ENCODE data around the gene CHST11.

CHST11 gene

DNA sequence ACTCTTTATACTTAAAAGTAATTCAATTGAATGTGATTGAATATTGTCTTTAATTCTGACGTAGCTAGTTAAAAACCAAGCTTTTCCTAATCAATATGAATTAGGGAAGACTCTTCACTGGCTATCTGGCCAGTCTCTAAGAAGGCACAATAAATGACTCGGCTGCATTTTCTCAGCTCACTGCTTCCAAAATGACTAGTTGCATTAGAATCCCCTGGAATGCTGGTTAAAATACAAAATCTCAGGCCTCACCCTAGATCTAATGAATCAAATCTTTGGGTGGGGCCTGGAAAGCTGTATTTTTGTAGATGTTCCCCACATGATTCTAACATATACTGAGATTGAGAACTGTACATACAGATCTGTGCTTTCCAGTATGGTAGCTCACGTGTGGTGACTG is 242.1 kb downstream of the CHST11 start:
- no peak for DNase-seq (ENCODE audit: low read depth)

DNA sequence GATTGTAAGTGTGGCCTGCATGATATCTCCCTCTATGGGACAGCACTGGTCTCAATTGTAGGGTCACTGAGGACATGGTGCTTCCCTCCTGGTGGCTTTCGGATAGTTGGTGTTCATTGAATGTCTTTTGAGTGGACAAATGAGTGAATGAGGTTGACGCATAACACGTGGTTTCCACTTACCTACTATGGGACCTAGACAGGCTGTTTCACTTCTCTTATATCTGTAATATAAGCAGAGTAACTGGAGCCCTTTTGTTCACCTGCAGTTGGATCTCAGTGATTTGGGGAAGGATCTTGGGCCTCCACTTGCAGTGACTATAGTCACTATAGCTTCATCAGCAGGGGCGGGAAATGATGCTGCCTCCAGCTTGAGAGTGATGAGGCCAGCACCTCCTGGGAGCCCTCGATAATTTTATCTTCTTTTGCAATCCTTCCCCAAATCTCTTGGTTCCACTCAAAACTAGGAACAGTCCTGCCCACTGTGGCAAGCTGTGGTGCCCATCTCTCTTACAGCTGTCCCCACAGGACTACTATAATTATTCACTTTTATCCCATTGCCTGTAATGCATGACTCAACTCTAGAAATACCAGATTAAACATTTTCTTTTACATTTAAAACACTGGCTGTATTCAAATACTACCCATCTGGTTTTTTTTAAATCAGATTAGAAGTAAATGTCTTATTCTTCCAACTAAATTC is 242.9 kb downstream of the CHST11 start:
- no peak for DNase-seq (ENCODE audit: low read depth)

DNA sequence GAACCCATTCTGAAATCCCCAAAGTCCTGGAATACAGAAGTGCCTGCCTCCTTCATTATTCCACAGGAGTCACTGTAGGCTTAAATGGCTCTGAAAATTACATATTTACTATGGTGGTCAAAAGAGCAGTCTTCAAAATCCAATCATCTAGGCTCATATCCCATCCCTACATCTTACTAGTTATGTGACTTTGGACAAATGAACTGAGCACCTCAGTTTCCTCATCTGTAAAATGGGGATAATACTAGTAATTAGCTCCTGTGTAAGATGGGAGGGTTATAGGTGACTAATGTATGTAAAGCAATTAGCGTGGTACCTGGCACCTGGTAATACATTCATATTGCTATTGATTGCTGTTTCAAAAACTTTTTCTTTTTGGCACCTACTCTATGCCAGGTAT is 243.6 kb downstream of the CHST11 start:
- DNase-seq (ENCODE audit: low read depth), result no peak

DNA sequence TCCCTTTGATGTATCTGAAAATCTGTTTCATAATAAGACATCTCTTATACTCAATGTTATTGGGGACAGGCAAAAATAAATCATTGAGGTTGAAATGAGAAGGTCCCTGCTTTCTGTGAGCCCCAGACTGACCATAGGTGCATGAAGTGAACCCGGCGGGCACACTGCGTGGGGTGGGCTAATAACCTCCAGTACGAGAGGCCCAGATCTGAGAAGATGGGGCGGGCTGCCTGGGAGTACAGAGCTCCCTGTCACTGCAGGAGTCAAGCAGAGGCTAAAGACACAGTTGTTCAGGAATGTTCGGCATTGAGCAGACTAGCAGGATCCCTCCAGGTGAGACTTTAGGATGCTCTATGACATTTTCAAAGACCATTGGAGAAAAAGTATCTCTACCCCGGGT is 244.6 kb downstream of the CHST11 start:
- no peak for DNase-seq (ENCODE audit: low read depth)

DNA sequence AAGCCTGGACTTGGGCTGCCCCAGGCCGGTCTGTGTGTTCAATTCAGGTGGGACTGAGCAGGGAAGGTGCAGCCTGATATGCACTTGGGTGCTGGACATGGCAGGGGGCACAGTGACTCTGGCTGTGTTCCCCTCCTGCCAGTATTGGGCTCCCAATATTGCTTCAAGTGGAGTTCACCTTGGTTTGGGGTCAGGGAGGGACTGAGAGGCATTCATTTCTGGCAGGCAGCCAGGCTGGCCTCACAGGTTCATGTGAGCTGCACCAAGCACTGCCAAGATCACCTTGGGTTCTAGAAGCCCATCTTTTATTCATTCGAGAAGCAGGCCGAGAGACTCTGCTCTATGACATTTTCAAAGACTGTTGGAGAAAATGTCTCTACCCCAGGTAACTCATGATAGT is 245.0 kb downstream of the CHST11 start:
- no peak for DNase-seq (ENCODE audit: low read depth)

DNA sequence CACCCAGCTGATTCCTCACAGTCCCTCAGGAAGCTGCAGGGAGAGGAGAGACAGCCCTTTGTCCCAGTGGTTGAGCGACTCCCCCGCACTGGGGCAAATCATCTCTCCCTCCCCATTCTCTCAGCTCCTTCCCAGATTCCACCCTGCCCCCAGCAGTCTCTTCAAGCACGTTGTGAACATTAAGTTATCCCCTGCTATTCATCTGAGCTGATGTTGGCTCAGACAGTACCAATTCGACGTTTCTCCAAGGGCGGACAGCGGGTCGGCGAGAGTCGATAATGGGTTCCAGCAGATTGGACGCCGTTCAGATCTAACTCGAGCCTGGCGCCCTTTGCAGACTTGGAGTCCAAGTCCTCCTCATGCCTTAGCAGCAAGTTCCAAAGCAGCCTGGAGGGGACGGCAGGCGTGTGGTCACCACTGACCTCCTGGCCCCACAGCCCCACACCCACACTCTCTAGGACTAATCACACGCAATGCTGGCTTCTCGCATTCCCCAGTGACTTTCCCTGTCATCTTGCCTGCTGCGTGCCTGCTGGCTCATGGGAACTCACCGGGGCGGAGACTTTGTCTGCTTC is 245.9 kb downstream of the CHST11 start:
- DNase-seq (ENCODE audit: low read depth), result peak; percentile 40

DNA sequence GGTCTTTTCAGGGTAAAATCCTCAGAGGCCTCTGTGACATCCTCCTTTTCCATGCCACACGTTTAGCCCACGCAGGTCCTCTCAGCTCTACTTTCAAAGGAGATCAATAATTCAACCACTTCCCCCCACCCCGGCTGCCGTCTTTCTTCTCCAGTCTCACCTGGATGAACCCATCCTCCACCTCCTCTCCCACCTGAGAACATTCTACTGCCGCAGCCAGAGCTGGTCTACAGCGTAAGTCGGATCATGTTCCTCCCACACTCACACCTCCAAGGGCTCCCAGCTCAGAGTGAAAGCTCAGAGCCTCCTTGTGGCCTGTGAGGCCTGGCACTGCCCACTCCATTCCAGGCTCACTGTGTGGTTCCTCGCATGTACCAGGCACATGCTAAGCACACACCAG is 246.6 kb downstream of the CHST11 start:
- no peak for DNase-seq (ENCODE audit: low read depth)

DNA sequence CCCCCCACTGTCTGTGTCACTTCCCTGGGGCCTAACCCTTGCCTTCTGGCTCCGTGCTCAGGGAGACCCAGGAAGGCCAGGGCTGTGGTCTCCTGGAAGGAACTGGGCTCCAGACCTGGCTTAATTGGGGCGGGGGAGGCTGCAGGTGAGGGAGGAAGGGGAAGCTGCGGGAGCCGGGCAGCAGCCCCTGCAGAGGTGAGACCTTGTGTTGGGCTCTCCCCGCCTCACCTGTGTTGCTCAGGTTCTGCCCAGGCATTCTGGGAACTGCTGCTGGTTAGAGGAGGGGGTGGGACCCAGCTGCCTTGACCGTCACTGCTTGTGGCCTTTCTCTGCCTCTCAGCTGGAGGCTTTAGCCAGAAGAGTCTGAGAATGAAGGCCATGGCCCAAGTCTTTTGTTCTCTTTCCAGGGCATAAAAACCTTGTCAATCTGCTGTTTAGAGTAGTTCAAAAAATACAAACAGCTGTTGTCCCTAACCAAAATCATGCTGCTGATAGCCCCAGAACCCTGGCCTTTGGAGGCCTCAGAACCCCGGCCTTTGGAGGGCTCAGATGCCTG is 247.6 kb downstream of the CHST11 start:
- DNase-seq (ENCODE audit: low read depth), result no peak

DNA sequence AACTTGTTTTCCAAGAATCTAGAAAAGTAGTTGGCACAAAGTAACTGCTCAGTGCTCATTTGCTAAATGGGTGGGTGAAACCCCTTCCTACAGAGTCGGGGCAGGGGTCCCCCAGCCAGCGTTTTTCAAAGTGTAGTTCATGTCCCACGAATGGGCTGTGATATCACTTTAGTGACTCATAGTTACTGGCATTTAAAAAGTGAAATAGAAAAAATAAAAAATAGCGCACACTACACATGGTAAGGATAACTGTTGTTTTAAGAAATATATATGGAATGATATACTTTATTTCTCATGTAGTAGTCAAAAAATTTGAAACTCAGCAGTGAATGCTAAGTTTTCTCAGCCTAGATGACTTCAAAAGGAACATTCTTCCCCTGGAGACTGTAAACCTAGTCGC is 250.4 kb downstream of the CHST11 start:
- peak; percentile 23 for DNase-seq (ENCODE audit: low read depth)

DNA sequence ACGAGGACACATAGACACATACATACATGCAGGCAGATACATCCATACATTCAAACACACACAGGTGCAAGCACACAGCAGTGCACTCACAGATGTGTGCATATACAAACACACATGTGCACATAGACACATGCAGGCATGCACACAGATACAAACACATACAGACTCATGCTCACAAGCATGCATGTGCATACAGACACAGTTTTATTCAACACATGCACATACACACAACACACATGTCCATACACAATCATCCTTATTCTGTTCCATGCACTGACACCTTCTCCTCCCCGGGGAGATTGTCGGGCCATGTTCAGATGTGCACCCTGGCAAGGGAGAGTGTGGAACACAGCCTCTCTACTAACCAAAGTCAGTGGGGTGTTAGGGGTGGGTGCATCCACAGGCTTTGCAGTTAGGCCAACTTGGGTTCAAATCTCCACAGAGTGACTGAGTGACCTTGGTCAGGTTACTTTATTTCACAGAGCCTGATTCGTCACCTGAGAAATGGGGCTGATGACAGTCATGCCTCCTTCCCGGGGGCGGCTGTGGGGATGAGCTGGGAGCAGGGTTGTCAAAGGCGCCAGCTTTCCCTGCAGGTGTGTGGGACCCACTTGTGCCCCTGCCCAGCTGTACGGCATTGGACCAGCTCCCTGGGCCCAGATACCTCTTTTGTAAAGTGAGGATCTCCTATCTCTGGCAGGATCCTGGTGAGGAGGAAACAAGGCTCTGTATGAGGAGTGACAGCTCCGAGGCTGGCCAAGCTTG is 251.2 kb downstream of the CHST11 start:
- no peak for DNase-seq (ENCODE audit: low read depth)

DNA sequence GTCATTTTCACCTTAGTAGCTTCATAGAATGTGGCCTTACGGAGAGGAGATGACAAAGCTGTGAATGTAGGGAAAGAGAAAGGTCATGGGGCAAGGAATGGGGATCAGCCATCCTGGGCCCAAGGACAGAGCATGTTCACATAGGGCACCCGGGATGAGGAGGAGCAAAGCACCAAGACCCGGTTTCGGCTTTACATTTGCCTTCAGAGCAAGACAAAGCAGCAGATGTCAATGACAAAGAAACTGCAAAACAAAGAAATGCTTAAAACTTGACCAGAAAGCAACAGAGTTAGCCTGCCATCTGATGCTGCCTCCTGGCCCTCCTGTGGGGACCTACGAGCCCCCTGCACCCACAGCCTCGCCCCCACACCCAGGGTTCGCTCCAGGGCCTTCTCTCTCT is 252.1 kb downstream of the CHST11 start:
- DNase-seq (ENCODE audit: low read depth), result no peak

DNA sequence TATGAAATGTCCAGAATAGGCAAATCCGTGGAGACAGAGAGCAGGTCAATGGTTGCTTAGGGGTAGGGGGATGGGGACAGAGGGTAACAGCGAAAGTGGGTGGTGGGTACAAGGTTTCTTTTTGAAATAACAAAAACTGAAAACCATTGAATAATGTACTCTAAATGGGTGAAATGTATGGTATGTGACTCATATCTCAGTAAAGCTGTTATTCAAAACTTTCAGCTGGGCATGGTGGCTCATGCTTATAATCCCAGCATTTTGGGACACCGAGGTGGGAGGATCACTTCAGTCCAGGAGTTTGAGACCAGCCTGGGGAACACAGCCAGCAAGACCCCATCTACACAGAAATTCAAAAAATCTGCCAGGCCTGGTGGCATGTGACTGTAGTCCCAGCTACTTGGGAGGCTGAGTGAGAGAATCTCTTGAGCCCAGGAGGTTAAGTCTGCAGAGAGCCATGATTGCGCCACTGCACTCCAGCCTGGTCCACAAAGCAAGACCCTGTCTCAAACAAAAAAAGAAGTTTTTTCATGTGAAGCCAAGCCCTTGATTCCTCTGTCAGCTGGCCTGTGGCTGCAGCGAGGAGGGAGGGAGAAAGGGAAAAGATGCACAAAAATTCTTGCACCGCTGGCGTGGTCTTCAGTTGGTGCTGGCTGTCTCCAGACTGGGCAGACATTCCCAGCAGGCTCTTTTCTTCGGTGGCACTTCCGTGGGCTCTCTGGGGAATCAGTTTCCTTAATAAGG is 253.1 kb downstream of the CHST11 start:
- DNase-seq (ENCODE audit: low read depth), result peak; percentile 19

DNA sequence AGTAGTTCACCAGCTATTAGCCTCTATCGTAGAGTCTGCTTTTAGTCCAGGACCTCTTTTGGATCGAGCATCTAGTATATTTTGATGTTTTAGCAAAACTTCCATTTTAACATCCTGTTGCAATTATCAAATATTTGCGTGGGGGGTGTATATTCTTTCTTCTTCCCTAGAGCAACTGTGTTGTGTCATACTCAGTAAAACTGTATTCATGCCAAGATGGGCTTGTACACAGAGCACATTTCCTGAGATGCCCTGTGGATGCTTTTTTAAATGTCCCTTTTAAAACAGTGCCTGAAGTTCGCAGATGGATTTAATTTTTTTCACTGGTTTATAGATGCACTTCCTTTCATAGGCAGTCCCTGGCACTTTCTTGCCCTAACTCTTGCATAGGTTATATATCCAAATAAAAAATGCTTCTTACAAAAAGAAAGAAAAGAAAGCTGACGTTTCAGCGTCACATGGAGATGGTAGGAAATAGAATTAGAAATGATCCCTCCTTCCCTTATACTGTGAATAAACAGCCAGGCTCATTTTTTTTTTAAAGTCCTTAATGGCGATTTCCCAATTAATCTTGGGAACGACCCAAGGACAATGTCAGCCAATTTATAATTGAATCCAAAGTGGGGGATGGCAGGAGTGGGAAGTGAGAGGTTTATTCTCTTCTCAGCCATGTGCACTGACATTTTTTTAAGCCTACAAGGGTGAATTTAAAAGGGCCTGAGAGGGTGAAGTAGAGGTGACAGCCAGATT is 254.4 kb downstream of the CHST11 start:
- peak; percentile 59 for DNase-seq (ENCODE audit: low read depth)

DNA sequence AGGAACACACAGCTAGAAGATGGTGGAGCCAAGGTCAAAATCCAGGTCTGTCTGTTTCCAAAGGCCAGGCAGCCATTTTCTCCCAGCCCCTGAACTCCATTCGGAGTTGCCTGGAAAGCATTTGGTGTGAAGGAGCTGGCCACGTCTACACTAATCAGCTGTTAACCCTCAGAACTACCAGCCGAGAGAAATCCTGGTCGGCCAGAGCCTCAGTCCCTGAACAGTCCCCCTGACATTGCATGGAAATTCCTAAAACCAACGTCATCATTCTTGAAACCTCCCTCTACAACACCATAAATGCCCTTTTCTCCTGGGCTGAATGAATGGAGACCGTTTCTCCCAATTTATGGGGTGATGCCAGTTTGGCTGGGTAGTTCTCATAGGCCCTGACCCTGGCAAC is 255.7 kb downstream of the CHST11 start:
- DNase-seq (ENCODE audit: low read depth), result no peak

DNA sequence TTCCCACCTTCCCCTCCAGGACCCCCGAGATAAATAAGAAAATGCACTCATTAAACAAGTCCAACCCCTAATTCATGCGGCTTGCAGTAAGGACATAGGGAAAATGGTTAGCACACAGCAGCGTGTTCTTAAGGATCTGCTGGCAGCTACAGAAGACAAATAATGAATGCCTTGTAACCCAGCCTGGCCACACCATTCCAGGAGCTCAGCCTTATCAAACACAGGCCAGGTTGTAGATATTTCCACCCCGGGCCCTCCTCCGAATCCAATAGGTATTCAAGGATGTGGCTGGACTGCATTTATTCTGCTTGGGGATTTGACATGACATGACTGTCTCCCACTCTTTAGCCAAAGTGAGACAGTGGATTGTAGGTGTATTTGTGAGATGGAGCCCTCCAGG is 256.2 kb downstream of the CHST11 start:
- DNase-seq (ENCODE audit: low read depth), result no peak

DNA sequence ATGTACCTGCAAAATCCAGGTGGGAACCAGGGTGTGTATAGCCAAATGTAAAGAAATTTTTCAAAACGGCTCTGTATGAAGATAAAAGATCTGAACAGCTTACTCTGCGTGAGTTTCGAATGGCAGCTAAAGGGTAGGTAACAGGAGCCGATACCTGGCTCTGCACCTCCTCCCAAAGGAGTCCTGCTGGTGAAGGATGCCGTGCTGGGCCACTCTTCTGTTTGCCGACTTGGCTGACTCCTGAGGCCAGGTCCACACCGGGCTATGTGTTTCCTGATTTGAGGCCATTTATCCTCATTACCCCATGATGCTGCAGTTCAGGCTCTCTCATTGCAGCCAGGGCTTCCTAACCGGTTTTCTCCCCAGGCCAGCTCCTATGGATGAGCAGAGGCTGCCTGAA is 256.7 kb downstream of the CHST11 start:
- DNase-seq (ENCODE audit: low read depth), result no peak

DNA sequence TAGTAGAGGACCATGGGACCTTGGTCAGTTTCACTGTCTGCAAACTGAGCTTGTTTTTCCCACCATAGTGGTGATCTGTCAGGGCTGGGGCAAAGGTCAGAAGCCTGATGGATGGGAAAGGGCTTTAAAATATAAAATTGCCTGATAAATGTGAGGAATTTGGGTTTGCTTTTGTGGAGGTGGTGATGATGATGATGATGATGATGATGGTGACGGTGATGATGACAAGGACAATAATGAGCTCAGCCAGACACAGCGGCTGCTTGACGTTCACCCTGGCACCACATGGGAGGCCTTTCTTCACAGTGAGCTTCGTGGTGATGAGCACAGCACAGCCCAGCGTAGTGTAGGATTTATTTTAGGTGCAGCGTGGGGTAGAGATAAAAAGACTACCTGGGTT is 257.6 kb downstream of the CHST11 start:
- no peak for DNase-seq (ENCODE audit: low read depth)

DNA sequence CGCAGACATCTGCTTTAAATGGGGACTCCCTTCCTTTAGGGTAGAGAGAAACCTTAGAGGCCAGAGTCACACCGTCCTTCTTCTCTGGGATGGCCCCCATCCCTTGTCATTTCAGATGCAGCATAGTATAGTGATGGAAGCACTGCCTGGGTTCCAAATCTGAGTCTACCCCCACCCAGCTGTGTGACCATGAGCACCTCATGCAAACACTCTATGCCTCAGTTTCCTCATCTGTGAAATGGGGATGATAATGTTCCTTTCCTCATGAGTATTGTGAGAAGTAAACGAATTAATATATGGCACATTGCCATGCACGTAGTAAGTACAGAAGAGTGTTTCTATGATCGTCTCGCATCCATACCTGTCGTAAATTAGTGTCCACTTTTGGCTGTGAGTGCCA is 259.4 kb downstream of the CHST11 start:
- no peak for DNase-seq (ENCODE audit: low read depth)

DNA sequence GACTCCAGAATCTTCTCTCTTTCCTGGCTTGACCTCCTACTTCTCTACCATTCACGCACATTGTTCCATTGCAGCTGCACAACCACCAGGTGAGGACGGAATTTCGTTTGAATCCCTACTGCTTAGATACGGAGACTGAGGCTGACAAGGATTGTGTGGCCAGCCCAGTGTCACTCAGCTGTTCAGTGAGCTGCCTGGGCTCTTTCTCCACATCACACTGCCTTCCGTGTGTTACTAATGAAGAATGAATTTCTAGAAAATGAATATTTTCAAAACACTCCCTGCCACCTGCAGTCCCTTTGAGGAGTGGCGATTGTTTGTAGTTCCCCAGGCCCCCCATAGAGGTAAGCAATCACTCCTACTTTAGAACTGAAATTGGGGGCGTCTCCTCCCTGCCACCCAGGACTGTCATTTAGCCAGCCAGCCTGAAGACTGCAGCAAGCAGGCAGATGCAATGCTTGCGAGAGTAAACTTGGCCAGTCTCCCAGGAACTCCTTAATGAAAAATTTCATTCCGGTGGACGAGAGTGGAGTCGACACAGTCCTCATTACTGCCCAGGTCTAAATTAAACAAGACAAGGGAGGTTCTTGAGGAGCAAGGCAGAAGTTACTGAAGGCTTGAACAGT is 261.7 kb downstream of the CHST11 start:
- DNase-seq (ENCODE audit: low read depth), result no peak

DNA sequence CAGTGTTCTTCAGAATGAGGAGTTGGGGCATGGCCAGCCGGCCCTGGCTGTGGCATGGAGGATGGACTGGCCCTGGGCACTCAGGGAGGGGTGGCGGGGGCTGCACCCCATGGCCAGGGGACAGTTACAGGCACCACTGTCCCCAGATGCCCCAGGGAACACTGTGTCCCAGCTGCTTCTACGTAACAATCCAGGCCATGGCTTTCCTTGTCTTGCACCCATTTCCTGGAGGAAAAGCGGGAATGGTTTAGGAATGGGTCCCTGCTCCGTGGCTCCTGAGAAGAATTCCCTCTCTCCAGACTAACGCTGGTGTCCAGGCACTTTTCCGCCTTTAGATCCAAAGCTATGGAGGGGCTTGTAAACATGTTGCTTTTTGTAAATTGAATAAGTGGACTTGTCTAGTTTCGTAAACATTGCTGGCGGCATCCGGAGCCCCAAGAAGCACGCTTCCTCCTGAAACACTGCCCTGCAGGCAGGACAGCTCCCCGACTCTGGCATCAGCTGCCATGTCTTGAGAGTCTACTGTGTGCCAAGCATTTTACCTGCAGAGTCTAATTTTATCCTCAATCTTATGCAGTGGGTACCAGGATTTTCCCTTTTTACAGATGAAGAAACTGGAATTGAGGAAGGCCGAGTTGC is 263.1 kb downstream of the CHST11 start:
- DNase-seq (ENCODE audit: low read depth), result peak; percentile 28
